AG04450 (cell line): ENCODE measurements around the gene MYO1D. TPM values are rescaled to one million over a fixed set of nuclear protein-coding genes. Genes with fewer than 3 reads are reported as not detected.

Experiments
- CTCF ChIA-PET: fragments of 300-600, 350-600 bp; formaldehyde crosslinking; extraction: SDS; loops from one replicate; lab custom pipeline; 2022; ENCODE audit warnings: antibody characterized with exemption, inconsistent platforms; lab: Charles Lee
- POLR2A ChIA-PET: fragments of 350-600 bp; formaldehyde crosslinking; extraction: SDS; loops from one replicate; lab custom pipeline; 2021; ENCODE audit warnings: antibody characterized with exemption, inconsistent platforms; lab: Yijun Ruan, JAX
- DNase-seq: peaks from one replicate; pipeline ENCODE4 v3.0.0-alpha.2; 2011; ENCODE audit warnings: low read depth, low spot score
- H3K27ac ChIP-seq: one replicate; pipeline ENCODE4 v1.5.1; 2012; ENCODE audit warnings: low read depth, low read length, control low read depth
- H3K27me3 ChIP-seq: one replicate; pipeline ENCODE4 v1.6.0; 2012; ENCODE audit warnings: low read length; ENCODE audit not compliant: control insufficient read depth, insufficient read depth
- H3K4me3 ChIP-seq: 2 replicates; pipeline ENCODE4 v1.5.1; 2011; ENCODE audit warnings: mild to moderate bottlenecking, low read depth, low read length, control low read depth
- H3K9me3 ChIP-seq: 2 replicates; pipeline ENCODE4 v1.5.1; 2012; ENCODE audit warnings: low read length; ENCODE audit not compliant: control insufficient read depth, insufficient read depth
- polyA plus RNA-seq: library from polyadenylated mRNA; depleted of rRNA; stranded (reverse); fragments of >200 nt; gene quantifications from 2 replicates; pipeline ENCODE4 v1.2.3, GENCODE V29; 2011
- TF ChIP-seq, protein P1 (sequence below): IDR thresholded peaks from 2 replicates; pipeline ENCODE4 v1.5.1; 2011; ENCODE audit warnings: low read depth, low read length, control low read depth, inconsistent platforms

Gene MYO1D
- polyA plus RNA-seq, 1 experiment: 1.1 TPM

DNA sequence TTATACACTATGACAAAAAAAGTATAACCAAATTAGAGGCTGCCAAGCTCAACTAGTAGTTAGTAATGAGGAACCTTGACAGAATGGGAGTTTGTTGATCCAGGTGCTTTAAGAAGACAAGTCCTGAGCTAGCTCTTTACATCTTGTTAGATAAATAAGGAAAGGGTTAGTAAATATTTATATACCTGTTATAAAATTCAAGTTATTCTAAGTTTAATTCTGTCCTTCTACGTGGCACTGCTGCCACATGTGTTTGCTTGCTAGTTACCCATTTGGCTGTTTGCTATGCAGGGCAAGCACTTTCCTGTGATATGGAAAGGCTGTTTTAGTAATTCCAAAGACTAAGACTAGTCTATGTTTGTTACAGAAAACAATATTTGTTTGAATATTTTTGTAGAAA is 180.5 kb downstream of the MYO1D start:
- Histone ChIP-seq H3K9me3 (no peaks in the 10 kb centered on the region), H3K27ac (no peak overlapping the region), H3K27me3 (no peaks in the 10 kb centered on the region), H3K4me3 (no peak overlapping the region)
- DNase-seq: no peak
- ChIA-PET POLR2A (no interaction called here), CTCF (no interaction called here)
- TF ChIP-seq, protein P1, sequence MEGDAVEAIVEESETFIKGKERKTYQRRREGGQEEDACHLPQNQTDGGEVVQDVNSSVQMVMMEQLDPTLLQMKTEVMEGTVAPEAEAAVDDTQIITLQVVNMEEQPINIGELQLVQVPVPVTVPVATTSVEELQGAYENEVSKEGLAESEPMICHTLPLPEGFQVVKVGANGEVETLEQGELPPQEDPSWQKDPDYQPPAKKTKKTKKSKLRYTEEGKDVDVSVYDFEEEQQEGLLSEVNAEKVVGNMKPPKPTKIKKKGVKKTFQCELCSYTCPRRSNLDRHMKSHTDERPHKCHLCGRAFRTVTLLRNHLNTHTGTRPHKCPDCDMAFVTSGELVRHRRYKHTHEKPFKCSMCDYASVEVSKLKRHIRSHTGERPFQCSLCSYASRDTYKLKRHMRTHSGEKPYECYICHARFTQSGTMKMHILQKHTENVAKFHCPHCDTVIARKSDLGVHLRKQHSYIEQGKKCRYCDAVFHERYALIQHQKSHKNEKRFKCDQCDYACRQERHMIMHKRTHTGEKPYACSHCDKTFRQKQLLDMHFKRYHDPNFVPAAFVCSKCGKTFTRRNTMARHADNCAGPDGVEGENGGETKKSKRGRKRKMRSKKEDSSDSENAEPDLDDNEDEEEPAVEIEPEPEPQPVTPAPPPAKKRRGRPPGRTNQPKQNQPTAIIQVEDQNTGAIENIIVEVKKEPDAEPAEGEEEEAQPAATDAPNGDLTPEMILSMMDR: no peak

GRCh38 chr17:32695864-32696263 is 181.1 kb downstream of the MYO1D start:
- TF ChIP-seq, protein P1: no peak
- ChIA-PET CTCF (no interaction called here), POLR2A (no interaction called here)
- DNase-seq: no peak
- Histone ChIP-seq H3K4me3 (no peak overlapping the region), H3K9me3 (no peaks in the 10 kb centered on the region), H3K27me3 (no peaks in the 10 kb centered on the region), H3K27ac (no peak overlapping the region)

GRCh38 chr17:32693194-32693897 is 183.6 kb downstream of the MYO1D start:
- CTCF ChIA-PET: interaction anchor here (0.6 kb wide), 1 partner anchor 281 kb away, joined by 3 read pairs; no protein-coding TSS in a partner anchor
- H3K27ac ChIP-seq: no peak overlapping the region
- DNase-seq: no peak
- TF ChIP-seq, protein P1: no peak
- POLR2A ChIA-PET: no interaction called here
- H3K27me3 ChIP-seq: no peaks in the 10 kb centered on the region
- H3K9me3 ChIP-seq: no peaks in the 10 kb centered on the region
- no peak overlapping the region for H3K4me3 ChIP-seq

DNA sequence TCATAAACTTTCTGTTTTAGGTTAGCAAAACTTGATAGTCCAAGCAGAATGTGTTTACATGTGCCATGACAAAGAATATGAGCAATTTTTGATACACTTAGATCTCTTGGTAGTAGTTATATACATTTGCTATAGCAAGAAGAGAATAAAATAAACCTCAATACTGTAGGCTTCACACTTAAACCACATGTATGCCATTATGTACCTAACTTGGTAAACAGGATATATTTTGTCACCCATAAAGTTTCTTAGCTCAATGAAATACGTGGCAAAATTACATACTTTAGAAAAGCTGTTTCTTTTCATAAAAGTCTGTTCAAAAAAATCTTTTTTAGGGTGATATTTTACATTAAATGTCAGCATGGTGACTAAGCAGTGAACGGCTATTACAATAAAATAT is 184.7 kb downstream of the MYO1D start:
- no peak overlapping the region for H3K4me3 ChIP-seq
- ChIA-PET POLR2A (no interaction called here), CTCF (no interaction called here)
- DNase-seq: no peak
- TF ChIP-seq, protein P1: no peak
- H3K27me3 ChIP-seq: no peaks in the 10 kb centered on the region
- no peaks in the 10 kb centered on the region for H3K9me3 ChIP-seq
- H3K27ac ChIP-seq: no peak overlapping the region

- Histone ChIP-seq H3K4me3 (no peak overlapping the region), H3K27ac (no peak overlapping the region), H3K27me3 (no peaks in the 10 kb centered on the region), H3K9me3 (no peaks in the 10 kb centered on the region)
- DNase-seq: no peak
- ChIA-PET CTCF (no interaction called here), POLR2A (no interaction called here)
- TF ChIP-seq, protein P1: no peak
These were observed 187.6 kb downstream of the MYO1D start for GRCh38 chr17:32689348-32689747.
